ENCODE data around the gene IL24. TPM values are rescaled to one million over a fixed set of nuclear protein-coding genes. Genes with fewer than 3 reads are reported as not detected.

The IL24 gene
- total RNA-seq, 1 donor from 2014 or later: not detected

DNA sequence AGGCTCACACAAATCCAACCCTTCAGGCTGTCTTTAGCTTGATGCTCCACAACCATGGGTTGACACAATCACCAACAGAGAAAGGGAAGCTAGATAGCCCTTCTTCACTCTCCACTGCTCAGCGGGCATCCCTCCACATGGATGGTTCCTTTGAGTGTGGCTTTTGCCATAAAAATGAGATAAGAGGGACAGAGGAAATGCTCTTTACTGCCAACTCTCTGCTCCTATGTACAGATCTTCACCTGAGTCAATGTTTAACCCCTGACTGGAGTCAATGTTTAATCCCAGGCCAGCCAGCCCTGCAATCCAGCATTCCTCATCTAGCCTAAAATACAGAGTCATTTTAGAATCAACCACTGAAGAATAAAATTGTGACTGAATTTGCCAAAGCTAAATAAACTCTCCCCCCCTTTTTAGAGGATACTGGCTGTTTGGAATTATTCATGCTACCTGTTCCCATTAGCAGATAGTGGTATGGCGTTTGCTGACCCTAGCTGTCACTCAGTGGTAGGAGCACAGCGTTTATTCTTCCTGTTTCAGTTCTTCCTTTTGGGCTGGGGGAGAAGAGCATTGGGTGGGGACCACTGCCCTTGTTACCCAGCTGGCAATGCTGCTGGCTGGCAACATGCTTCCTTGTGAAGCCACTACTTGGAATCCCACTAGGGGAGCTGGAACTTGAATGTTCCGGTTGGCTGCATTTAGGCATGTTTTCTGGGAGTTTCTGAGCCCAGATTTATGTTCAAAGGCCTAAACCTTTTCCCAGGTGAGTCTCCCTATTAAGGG, 54.3 kb downstream of the IL24 start:
- Mint-ChIP-seq H3K27ac (ENCODE audit: unreplicated experiment) (no peak overlapping the region), H3K4me1 (ENCODE audit: low read depth, unreplicated experiment) (no peaks in the 10 kb centered on the region), H3K4me3 (ENCODE audit: unreplicated experiment) (no peak overlapping the region), H3K9me3 (ENCODE audit: unreplicated experiment) (no peaks in the 10 kb centered on the region), H3K27me3 (ENCODE audit: unreplicated experiment) (peaks cover 2% of the 10 kb centered on the region), H3K36me3 (ENCODE audit: unreplicated experiment) (peaks cover 4% of the 10 kb centered on the region)
- TF ChIP-seq, protein P1, sequence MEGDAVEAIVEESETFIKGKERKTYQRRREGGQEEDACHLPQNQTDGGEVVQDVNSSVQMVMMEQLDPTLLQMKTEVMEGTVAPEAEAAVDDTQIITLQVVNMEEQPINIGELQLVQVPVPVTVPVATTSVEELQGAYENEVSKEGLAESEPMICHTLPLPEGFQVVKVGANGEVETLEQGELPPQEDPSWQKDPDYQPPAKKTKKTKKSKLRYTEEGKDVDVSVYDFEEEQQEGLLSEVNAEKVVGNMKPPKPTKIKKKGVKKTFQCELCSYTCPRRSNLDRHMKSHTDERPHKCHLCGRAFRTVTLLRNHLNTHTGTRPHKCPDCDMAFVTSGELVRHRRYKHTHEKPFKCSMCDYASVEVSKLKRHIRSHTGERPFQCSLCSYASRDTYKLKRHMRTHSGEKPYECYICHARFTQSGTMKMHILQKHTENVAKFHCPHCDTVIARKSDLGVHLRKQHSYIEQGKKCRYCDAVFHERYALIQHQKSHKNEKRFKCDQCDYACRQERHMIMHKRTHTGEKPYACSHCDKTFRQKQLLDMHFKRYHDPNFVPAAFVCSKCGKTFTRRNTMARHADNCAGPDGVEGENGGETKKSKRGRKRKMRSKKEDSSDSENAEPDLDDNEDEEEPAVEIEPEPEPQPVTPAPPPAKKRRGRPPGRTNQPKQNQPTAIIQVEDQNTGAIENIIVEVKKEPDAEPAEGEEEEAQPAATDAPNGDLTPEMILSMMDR (IDR thresholded peaks at IDR 0.05; ENCODE audit: partially characterized antibody, unreplicated experiment): no peak
- DNase-seq: no peak

DNA sequence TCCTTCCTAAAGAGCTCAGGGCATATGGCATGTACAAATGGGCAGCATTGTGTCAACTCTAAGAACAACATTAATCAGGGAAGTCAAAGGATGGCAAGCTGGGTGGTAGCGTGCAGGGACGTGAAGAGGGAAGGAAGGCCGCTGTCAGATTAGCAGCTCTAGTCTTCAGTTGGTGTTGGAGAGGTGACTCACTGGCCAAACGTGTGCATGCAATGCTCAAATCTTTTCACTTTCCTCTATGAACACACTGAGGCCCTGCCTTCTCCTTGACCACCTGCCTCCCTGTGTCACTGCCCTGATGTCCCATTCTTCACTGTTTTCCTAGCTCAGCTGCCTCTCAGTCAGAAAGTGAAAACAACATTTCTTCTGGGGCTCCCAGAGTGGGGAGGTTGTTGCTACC, 54.9 kb downstream of the IL24 start:
- Mint-ChIP-seq H3K27me3 (ENCODE audit: unreplicated experiment) (peaks cover 2% of the 10 kb centered on the region), H3K27ac (ENCODE audit: unreplicated experiment) (no peak overlapping the region), H3K9me3 (ENCODE audit: unreplicated experiment) (no peaks in the 10 kb centered on the region), H3K4me3 (ENCODE audit: unreplicated experiment) (no peak overlapping the region), H3K4me1 (ENCODE audit: low read depth, unreplicated experiment) (no peaks in the 10 kb centered on the region), H3K36me3 (ENCODE audit: unreplicated experiment) (peaks cover 4% of the 10 kb centered on the region)
- DNase-seq: no peak
- TF ChIP-seq, protein P1 (IDR thresholded peaks at IDR 0.05; ENCODE audit: partially characterized antibody, unreplicated experiment): no peak

- TF ChIP-seq, protein P1 (IDR thresholded peaks at IDR 0.05; ENCODE audit: partially characterized antibody, unreplicated experiment): no peak
- no peaks in the 10 kb centered on the region for H3K9me3 Mint-ChIP-seq (ENCODE audit: unreplicated experiment)
Observed at GRCh38 chr1:206953126-206953525, 55.9 kb downstream of the IL24 start.

GRCh38 chr1:206953626-206954025, 56.4 kb downstream of the IL24 start:
- Mint-ChIP-seq H3K27ac (ENCODE audit: unreplicated experiment) (no peak overlapping the region), H3K36me3 (ENCODE audit: unreplicated experiment) (peaks cover 4% of the 10 kb centered on the region), H3K4me1 (ENCODE audit: low read depth, unreplicated experiment) (no peaks in the 10 kb centered on the region)

More at GRCh38 chr1:206953126-206953525, 55.9 kb downstream of the IL24 start:
- Mint-ChIP-seq H3K27me3 (ENCODE audit: unreplicated experiment) (peaks cover 2% of the 10 kb centered on the region), H3K36me3 (ENCODE audit: unreplicated experiment) (peaks cover 4% of the 10 kb centered on the region), H3K4me1 (ENCODE audit: low read depth, unreplicated experiment) (no peaks in the 10 kb centered on the region), H3K27ac (ENCODE audit: unreplicated experiment) (no peak overlapping the region), H3K4me3 (ENCODE audit: unreplicated experiment) (no peak overlapping the region)
- DNase-seq: no peak

More at GRCh38 chr1:206953626-206954025, 56.4 kb downstream of the IL24 start:
- TF ChIP-seq, protein P1 (IDR thresholded peaks at IDR 0.05; ENCODE audit: partially characterized antibody, unreplicated experiment): no peak
- Mint-ChIP-seq H3K9me3 (ENCODE audit: unreplicated experiment) (no peaks in the 10 kb centered on the region), H3K27me3 (ENCODE audit: unreplicated experiment) (peaks cover 2% of the 10 kb centered on the region), H3K4me3 (ENCODE audit: unreplicated experiment) (no peak overlapping the region)
- DNase-seq: no peak

Other genes with a start within 250 kb of the IL24 start
- 93.8 TPM for gene MAPKAPK2, start 212.5 kb upstream of the IL24 start, total RNA-seq (ENCODE audit: unreplicated experiment)
- gene IL19, start 126.7 kb upstream of the IL24 start, total RNA-seq (ENCODE audit: unreplicated experiment): not detected
- not detected for gene IL10, start 124.9 kb upstream of the IL24 start, total RNA-seq (ENCODE audit: unreplicated experiment)
- gene IL20, start 31.8 kb upstream of the IL24 start, total RNA-seq (ENCODE audit: unreplicated experiment): not detected
- not detected for gene FCMR, start 24.5 kb downstream of the IL24 start, total RNA-seq (ENCODE audit: unreplicated experiment)
- gene PIGR, start 49.0 kb downstream of the IL24 start, total RNA-seq (ENCODE audit: unreplicated experiment): not detected
- not detected for gene FCAMR, start 73.0 kb downstream of the IL24 start, total RNA-seq (ENCODE audit: unreplicated experiment)
- gene C1orf116, start 135.3 kb downstream of the IL24 start, total RNA-seq (ENCODE audit: unreplicated experiment): not detected
- 7.9 TPM for gene YOD1, start 153.8 kb downstream of the IL24 start, total RNA-seq (ENCODE audit: unreplicated experiment)
- 3.6 TPM for gene PFKFB2, start 155.8 kb downstream of the IL24 start, total RNA-seq (ENCODE audit: unreplicated experiment)
- gene C4BPB, start 191.4 kb downstream of the IL24 start, total RNA-seq (ENCODE audit: unreplicated experiment): not detected
- not detected for gene C4BPA, start 206.8 kb downstream of the IL24 start, total RNA-seq (ENCODE audit: unreplicated experiment)